WTC11 (cell line): ENCODE results near the gene HEATR5A. TPM values are rescaled to one million over a fixed set of nuclear protein-coding genes. Genes with fewer than 3 reads are reported as not detected.

Experiments
- ATAC-seq: fragments of 200-7000 bp; cut with Tn5 transposase; 2 replicates; pipeline ENCODE4 v1.10.0; 2021; ENCODE audit warnings: mild to moderate bottlenecking, moderate library complexity
- CTCF ChIA-PET: fragments of 300-600 bp; sonication (Branson Sonifier 250); formaldehyde crosslinking; loops from one replicate; lab custom pipeline; 2021; ENCODE audit warnings: antibody characterized with exemption; lab: Charles Lee
- POLR2A ChIA-PET: fragments of 350-600 bp; sonication (Branson Sonifier 250); formaldehyde crosslinking; loops from one replicate; lab custom pipeline; 2021; ENCODE audit warnings: antibody characterized with exemption; lab: Charles Lee
- DNase-seq: peaks from one replicate; pipeline ENCODE4 v3.0.0; 2021; ENCODE audit warnings: low spot score
- H3K27ac Mint-ChIP-seq: 2 replicates; pipeline ENCODE4 v1.8.0; 2021; ENCODE audit warnings: mixed read lengths
- H3K27me3 Mint-ChIP-seq: 2 replicates; pipeline ENCODE4 v1.8.0; 2021; ENCODE audit warnings: low read depth, mild to moderate bottlenecking, moderate library complexity, mixed read lengths
- H3K36me3 Mint-ChIP-seq: 2 replicates; pipeline ENCODE4 v1.8.0; 2021; ENCODE audit warnings: mixed read lengths
- H3K4me1 Mint-ChIP-seq: 2 replicates; pipeline ENCODE4 v1.8.0; 2022; ENCODE audit warnings: mixed read lengths
- H3K4me3 Mint-ChIP-seq: 2 replicates; pipeline ENCODE4 v1.8.0; 2021; ENCODE audit warnings: mild to moderate bottlenecking, moderate library complexity, mixed read lengths
- H3K9me3 Mint-ChIP-seq: 2 replicates; pipeline ENCODE4 v1.8.0; 2021; ENCODE audit warnings: mixed read lengths
- AFF4 ChIP-seq: sonication (generic); formaldehyde crosslinking; IDR thresholded peaks from 2 replicates; pipeline ENCODE4 v1.8.1; 2023; ENCODE audit warnings: mild to moderate bottlenecking, missing genetic modification reagents, borderline replicate concordance
- AR ChIP-seq: fragments of 250-450 bp; sonication (Bioruptor Pico); IDR thresholded peaks from 2 replicates; pipeline ENCODE4 v1.9.0; 2021; ENCODE audit warnings: mild to moderate bottlenecking
- ARID4B ChIP-seq: sonication (generic); formaldehyde crosslinking; IDR thresholded peaks from 2 replicates; pipeline ENCODE4 v1.8.0; 2023; ENCODE audit warnings: missing genetic modification reagents, mild to moderate bottlenecking, borderline replicate concordance
- ATF1 ChIP-seq: sonication (generic); formaldehyde crosslinking; IDR thresholded peaks from 2 replicates; pipeline ENCODE4 v1.8.1; 2023; ENCODE audit warnings: mild to moderate bottlenecking, moderate library complexity, missing genetic modification reagents
- MXD4 ChIP-seq: fragments of 250-450 bp; sonication (Bioruptor Pico); IDR thresholded peaks from 2 replicates; pipeline ENCODE4 v1.8.0; 2021; ENCODE audit warnings: mild to moderate bottlenecking, moderate library complexity, borderline replicate concordance
- NR3C1 ChIP-seq: sonication (generic); formaldehyde crosslinking; conservative IDR thresholded peaks from 2 replicates; pipeline ENCODE4 v1.8.1; 2023; ENCODE audit warnings: low read depth, mild to moderate bottlenecking, missing genetic modification reagents
- OVOL2 ChIP-seq: fragments of 250-450 bp; sonication (Bioruptor Pico); IDR thresholded peaks from 2 replicates; pipeline ENCODE4 v1.9.0; 2021; ENCODE audit warnings: mild to moderate bottlenecking, borderline replicate concordance
- PREB ChIP-seq: sonication (generic); formaldehyde crosslinking; IDR thresholded peaks from 2 replicates; pipeline ENCODE4 v1.8.1; 2022; ENCODE audit warnings: mild to moderate bottlenecking, missing genetic modification reagents, moderate library complexity, borderline replicate concordance
- PRRX2 ChIP-seq: fragments of 250-450 bp; sonication (Bioruptor Pico); IDR thresholded peaks from 2 replicates; pipeline ENCODE4 v1.8.0; 2021; ENCODE audit warnings: mild to moderate bottlenecking
- RORB ChIP-seq: fragments of 250-450 bp; sonication (Bioruptor Pico); IDR thresholded peaks from 2 replicates; pipeline ENCODE4 v1.9.0; 2021; ENCODE audit warnings: mild to moderate bottlenecking
- TP53 ChIP-seq: sonication (generic); formaldehyde crosslinking; IDR thresholded peaks from 2 replicates; pipeline ENCODE4 v1.8.1; 2023; ENCODE audit warnings: mild to moderate bottlenecking, missing genetic modification reagents
- ZNF219 ChIP-seq: sonication (generic); formaldehyde crosslinking; IDR thresholded peaks from 2 replicates; pipeline ENCODE4 v1.8.0; 2023; ENCODE audit warnings: missing genetic modification reagents, mild to moderate bottlenecking, borderline replicate concordance
- ZNF263 ChIP-seq: sonication (generic); formaldehyde crosslinking; IDR thresholded peaks from 2 replicates; pipeline ENCODE4 v1.8.1; 2022; ENCODE audit warnings: low read depth, mild to moderate bottlenecking, moderate library complexity, missing genetic modification reagents
- ZNF423 ChIP-seq: fragments of 250-450 bp; sonication (Bioruptor Pico); IDR thresholded peaks from 2 replicates; pipeline ENCODE4 v2.1.2; 2022; ENCODE audit warnings: mild to moderate bottlenecking, moderate library complexity
- ZNF532 ChIP-seq: fragments of 250-450 bp; sonication (Bioruptor Pico); IDR thresholded peaks from 2 replicates; pipeline ENCODE4 v1.9.0; 2021; ENCODE audit warnings: mild to moderate bottlenecking, borderline replicate concordance
- total RNA-seq: library from RNA; stranded (reverse); gene quantifications from 3 replicates; pipeline ENCODE4 v1.2.3, GENCODE V29; 2021

HEATR5A gene
- total RNA-seq, 1 experiment from 2014 or later = 36.2 TPM

GRCh38 chr14:31251028-31251958 is 169.1 kb downstream of the HEATR5A start:
- H3K4me3 Mint-ChIP-seq = no peak overlapping the region
- H3K4me1 Mint-ChIP-seq = no peaks in the 10 kb centered on the region
- no peak for DNase-seq
- H3K36me3 Mint-ChIP-seq = no peaks in the 10 kb centered on the region
- CTCF ChIA-PET = no interaction called here
- no peak for TF ChIP-seq RORB
- no peak for TF ChIP-seq ZNF423 (CRISPR knock-in tag)
- no peak for TF ChIP-seq NR3C1 (CRISPR knock-in tag)
- TF ChIP-seq MXD4 = no peak
- TF ChIP-seq ATF1 (CRISPR knock-in tag) = no peak
- TF ChIP-seq ZNF532 (CRISPR knock-in tag) = no peak
- TF ChIP-seq ZNF263 = no peak
- TF ChIP-seq, all 79 proteins: peak for 0
- POLR2A ChIA-PET = no interaction called here
- H3K27ac Mint-ChIP-seq = no peak overlapping the region
- no peak for ATAC-seq
- peaks cover 4% of the 10 kb centered on the region; the same call in 1 of the 2 replicates for H3K9me3 Mint-ChIP-seq
- H3K27me3 Mint-ChIP-seq = no peaks in the 10 kb centered on the region

- H3K4me1 Mint-ChIP-seq = peaks cover 16% of the 10 kb centered on the region
- H3K27ac Mint-ChIP-seq = peak overlapping the region; percentile 15; the same call in 1 of the 2 replicates
- H3K9me3 Mint-ChIP-seq = peaks cover 9% of the 10 kb centered on the region
- H3K27me3 Mint-ChIP-seq = no peaks in the 10 kb centered on the region
- H3K4me3 Mint-ChIP-seq = no peak overlapping the region
- no peaks in the 10 kb centered on the region for H3K36me3 Mint-ChIP-seq
- ChIA-PET POLR2A (no interaction called here), CTCF (no interaction called here)
- ATAC-seq (no peak), DNase-seq (no peak)
- no peak for TF ChIP-seq PREB
- no peak for TF ChIP-seq AR (CRISPR knock-in tag)
- no peak for TF ChIP-seq OVOL2
- TF ChIP-seq TP53 (CRISPR knock-in tag) = no peak
- TF ChIP-seq PRRX2 (CRISPR knock-in tag) = no peak
- no peak for TF ChIP-seq AFF4
- no peak for TF ChIP-seq ZNF219 (CRISPR knock-in tag)
- TF ChIP-seq ARID4B (CRISPR knock-in tag) = no peak
Measured at GRCh38 chr14:31244626-31245025, 175.7 kb downstream of the HEATR5A start.
